ENCODE data around the gene KIAA1614.
A peak's percentile ranks its signal among the peaks of the same experiment; 100 is the strongest.

Gene KIAA1614

GRCh38 chr1:180908074-180908765 is 4.5 kb upstream of the KIAA1614 start:
- H3K27ac ChIP-seq (ENCODE audit: low read length): no peak overlapping the region
- H3K4me1 ChIP-seq (ENCODE audit: control insufficient read depth in 1 of 2, insufficient read depth in 2 of 2, low read length in 2 of 2): peaks cover 0 to 14% of the 10 kb centered on the region in 2 donors
- H3K27me3 ChIP-seq (ENCODE audit: low read depth, low read length): no peaks in the 10 kb centered on the region

DNA sequence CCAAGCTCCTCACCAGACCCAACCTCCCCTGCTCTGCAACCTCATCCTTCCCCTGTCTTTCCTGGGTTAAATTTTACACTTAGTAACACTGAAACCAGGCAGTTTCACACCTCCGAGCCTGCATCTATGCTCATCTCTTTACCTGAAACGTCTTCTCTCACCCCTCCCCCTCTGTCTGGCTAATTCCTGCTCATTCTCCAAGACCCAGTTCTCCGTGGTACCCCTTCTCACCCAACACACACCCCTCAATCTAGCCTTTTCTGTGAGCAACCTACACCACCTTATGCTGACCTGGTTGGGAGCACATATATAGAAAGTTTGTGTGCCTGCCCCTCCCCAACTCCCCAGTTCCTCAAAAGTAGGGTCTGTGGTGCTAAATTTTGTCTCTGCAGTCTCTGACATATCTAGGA is 3.7 kb upstream of the KIAA1614 start:
- no peaks in the 10 kb centered on the region for H3K27me3 ChIP-seq (ENCODE audit: low read depth, low read length)
- H3K36me3 ChIP-seq (ENCODE audit: control insufficient read depth in 1 of 2, insufficient read depth in 2 of 2, low read length in 2 of 2): no peaks in the 10 kb centered on the region
- no peak overlapping the region for H3K27ac ChIP-seq (ENCODE audit: low read length)
- H3K4me3 ChIP-seq (ENCODE audit: low read depth in 1 of 2, low read length in 2 of 2): no peak overlapping the region
- peaks cover 0 to 18% of the 10 kb centered on the region in 2 donors for H3K4me1 ChIP-seq (ENCODE audit: control insufficient read depth in 1 of 2, insufficient read depth in 2 of 2, low read length in 2 of 2)
- H3K9me3 ChIP-seq (ENCODE audit: control insufficient read depth in 1 of 2, low read length in 2 of 2): no peaks in the 10 kb centered on the region

More at GRCh38 chr1:180908074-180908765, 4.5 kb upstream of the KIAA1614 start:
- Histone ChIP-seq H3K9me3 (ENCODE audit: control insufficient read depth in 1 of 2, low read length in 2 of 2) (no peaks in the 10 kb centered on the region), H3K4me3 (ENCODE audit: low read depth in 1 of 2, low read length in 2 of 2) (no peak overlapping the region), H3K36me3 (ENCODE audit: control insufficient read depth in 1 of 2, insufficient read depth in 2 of 2, low read length in 2 of 2) (no peaks in the 10 kb centered on the region)

GRCh38 chr1:180909462-180909976 is 3.2 kb upstream of the KIAA1614 start:
- Histone ChIP-seq H3K27me3 (ENCODE audit: low read depth, low read length) (no peaks in the 10 kb centered on the region), H3K27ac (ENCODE audit: low read length) (no peak overlapping the region)

DNA sequence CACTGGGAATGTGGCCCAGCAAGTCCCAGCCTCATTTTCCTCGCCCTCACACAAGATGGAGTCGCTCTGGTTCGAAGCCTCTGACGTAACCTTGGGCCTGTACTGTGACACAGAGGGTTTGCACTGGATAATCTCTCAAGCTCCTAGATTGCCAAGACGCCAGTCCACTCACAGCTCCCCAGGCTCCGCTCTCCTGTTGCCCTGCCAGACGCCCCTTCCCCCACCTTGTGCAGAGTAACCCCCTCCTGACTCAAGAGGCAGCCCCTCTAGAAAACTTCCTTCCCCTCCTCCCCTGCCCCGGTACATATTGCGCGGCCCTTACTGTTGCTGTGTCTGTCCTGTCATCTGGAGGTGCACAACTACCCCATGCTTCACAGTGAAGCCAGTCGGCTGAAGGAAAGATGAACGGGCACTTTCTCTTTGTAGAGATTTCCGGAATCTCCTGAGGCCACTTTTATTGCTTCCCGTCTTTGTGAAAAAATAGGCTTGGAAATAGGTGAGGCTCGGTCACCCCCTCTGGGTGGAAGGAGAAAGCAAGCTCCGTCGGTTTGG is 981 bp upstream of the KIAA1614 start:
- peak overlapping the region; percentile 31 for H3K27ac ChIP-seq (ENCODE audit: low read length)
- H3K4me3 ChIP-seq (ENCODE audit: low read depth in 1 of 2, low read length in 2 of 2): peak overlapping the region; percentile 62 to 74

More at GRCh38 chr1:180909462-180909976, 3.2 kb upstream of the KIAA1614 start:
- Histone ChIP-seq H3K9me3 (ENCODE audit: control insufficient read depth in 1 of 2, low read length in 2 of 2) (no peaks in the 10 kb centered on the region), H3K4me3 (ENCODE audit: low read depth in 1 of 2, low read length in 2 of 2) (no peak overlapping the region), H3K36me3 (ENCODE audit: control insufficient read depth in 1 of 2, insufficient read depth in 2 of 2, low read length in 2 of 2) (no peaks in the 10 kb centered on the region), H3K4me1 (ENCODE audit: control insufficient read depth in 1 of 2, insufficient read depth in 2 of 2, low read length in 2 of 2) (peaks cover 0 to 22% of the 10 kb centered on the region in 2 donors)

GRCh38 chr1:180912211-180912800 is 391 bp upstream of the KIAA1614 start:
- H3K9me3 ChIP-seq (ENCODE audit: control insufficient read depth in 1 of 2, low read length in 2 of 2): no peaks in the 10 kb centered on the region
- no peaks in the 10 kb centered on the region for H3K36me3 ChIP-seq (ENCODE audit: control insufficient read depth in 1 of 2, insufficient read depth in 2 of 2, low read length in 2 of 2)
- H3K4me1 ChIP-seq (ENCODE audit: control insufficient read depth in 1 of 2, insufficient read depth in 2 of 2, low read length in 2 of 2): peaks cover 0 to 22% of the 10 kb centered on the region in 2 donors
- H3K27ac ChIP-seq (ENCODE audit: low read length): no peak overlapping the region
- H3K27me3 ChIP-seq (ENCODE audit: low read depth, low read length): no peaks in the 10 kb centered on the region
- peak overlapping the region; percentile 62 to 74 for H3K4me3 ChIP-seq (ENCODE audit: low read depth in 1 of 2, low read length in 2 of 2)

More for the DNA sequence above, 981 bp upstream of the KIAA1614 start:
- peaks cover 0 to 22% of the 10 kb centered on the region in 2 donors for H3K4me1 ChIP-seq (ENCODE audit: control insufficient read depth in 1 of 2, insufficient read depth in 2 of 2, low read length in 2 of 2)
- no peaks in the 10 kb centered on the region for H3K27me3 ChIP-seq (ENCODE audit: low read depth, low read length)
- no peaks in the 10 kb centered on the region for H3K36me3 ChIP-seq (ENCODE audit: control insufficient read depth in 1 of 2, insufficient read depth in 2 of 2, low read length in 2 of 2)
- no peaks in the 10 kb centered on the region for H3K9me3 ChIP-seq (ENCODE audit: control insufficient read depth in 1 of 2, low read length in 2 of 2)

DNA sequence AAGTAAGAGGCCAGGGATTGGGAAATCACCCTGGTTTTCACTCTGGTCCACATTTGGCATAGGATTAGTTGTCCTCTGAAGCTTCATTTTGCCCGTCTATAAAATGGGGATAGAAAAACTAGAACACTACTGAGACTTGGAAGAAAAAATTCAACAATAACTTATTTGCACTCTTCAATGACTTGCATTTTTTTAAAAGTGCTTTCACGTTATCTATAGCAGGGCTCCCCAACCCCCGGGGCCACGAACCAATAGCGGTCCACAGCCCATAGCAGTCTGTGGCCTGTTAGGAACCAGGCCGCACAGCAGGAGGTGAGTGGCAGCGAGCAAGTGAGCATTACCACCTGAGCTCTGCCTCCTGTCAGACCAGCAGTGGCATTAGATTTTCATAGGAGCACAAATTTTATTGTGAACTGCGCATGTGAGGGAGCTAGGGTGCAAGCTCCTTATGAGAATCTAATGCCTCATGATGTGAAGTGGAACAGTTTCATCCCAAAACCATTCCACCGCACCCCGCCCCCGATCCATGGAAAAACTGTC is 2.8 kb downstream of the KIAA1614 start:
- H3K9me3 ChIP-seq (ENCODE audit: control insufficient read depth in 1 of 2, low read length in 2 of 2): no peaks in the 10 kb centered on the region
- H3K27ac ChIP-seq (ENCODE audit: low read length): no peak overlapping the region
- H3K4me3 ChIP-seq (ENCODE audit: low read depth in 1 of 2, low read length in 2 of 2): no peak overlapping the region
- no peaks in the 10 kb centered on the region for H3K27me3 ChIP-seq (ENCODE audit: low read depth, low read length)
- peaks cover 0 to 13% of the 10 kb centered on the region in 2 donors for H3K36me3 ChIP-seq (ENCODE audit: control insufficient read depth in 1 of 2, insufficient read depth in 2 of 2, low read length in 2 of 2)
- peaks cover 0 to 22% of the 10 kb centered on the region in 2 donors for H3K4me1 ChIP-seq (ENCODE audit: control insufficient read depth in 1 of 2, insufficient read depth in 2 of 2, low read length in 2 of 2)

DNA sequence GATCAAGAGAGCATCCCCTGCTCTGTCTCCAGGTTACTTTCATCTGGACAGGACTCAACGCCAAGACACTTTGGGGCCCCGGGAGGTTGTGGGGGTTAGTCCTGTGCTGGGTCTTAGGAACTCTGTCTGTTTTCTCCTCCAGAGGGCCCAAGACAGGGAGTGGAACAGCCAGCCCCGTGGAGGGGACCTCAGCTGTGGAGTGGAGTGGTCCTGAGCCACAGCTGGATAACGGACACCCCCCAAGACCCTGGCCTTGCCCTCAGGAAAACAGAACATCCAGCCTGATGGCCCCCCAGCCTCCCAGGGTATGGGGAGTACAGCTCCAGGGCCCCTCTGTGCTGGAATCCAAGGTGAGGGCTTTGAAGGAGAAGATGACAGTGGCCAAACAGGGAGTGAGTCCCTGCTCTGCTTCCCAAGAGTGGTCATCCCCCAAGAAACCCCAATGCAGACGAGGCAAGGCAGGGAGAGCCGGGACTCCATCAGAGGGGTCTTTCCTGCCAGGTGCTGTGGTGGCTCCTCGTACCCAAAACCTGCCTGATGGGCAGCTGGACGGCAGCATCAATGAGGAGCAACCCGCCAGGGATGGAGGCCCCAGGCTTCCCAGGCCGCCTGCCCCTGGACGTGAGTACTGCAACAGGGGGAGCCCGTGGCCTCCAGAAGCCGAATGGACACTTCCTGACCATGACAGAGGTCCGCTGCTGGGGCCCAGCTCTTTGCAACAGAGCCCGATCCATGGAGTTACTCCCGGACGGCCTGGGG is 3.5 kb downstream of the KIAA1614 start:
- no peak overlapping the region for H3K27ac ChIP-seq (ENCODE audit: low read length)
- H3K4me3 ChIP-seq (ENCODE audit: low read depth in 1 of 2, low read length in 2 of 2): no peak overlapping the region
- H3K27me3 ChIP-seq (ENCODE audit: low read depth, low read length): no peaks in the 10 kb centered on the region
- H3K4me1 ChIP-seq (ENCODE audit: control insufficient read depth in 1 of 2, insufficient read depth in 2 of 2, low read length in 2 of 2): peaks cover 0 to 16% of the 10 kb centered on the region in 2 donors
- peaks cover 0 to 13% of the 10 kb centered on the region in 2 donors for H3K36me3 ChIP-seq (ENCODE audit: control insufficient read depth in 1 of 2, insufficient read depth in 2 of 2, low read length in 2 of 2)
- H3K9me3 ChIP-seq (ENCODE audit: control insufficient read depth in 1 of 2, low read length in 2 of 2): no peaks in the 10 kb centered on the region

GRCh38 chr1:180916771-180917170 is 4.1 kb downstream of the KIAA1614 start:
- H3K27ac ChIP-seq (ENCODE audit: low read length): no peak overlapping the region
- H3K9me3 ChIP-seq (ENCODE audit: control insufficient read depth in 1 of 2, low read length in 2 of 2): no peaks in the 10 kb centered on the region
- no peaks in the 10 kb centered on the region for H3K27me3 ChIP-seq (ENCODE audit: low read depth, low read length)
- H3K36me3 ChIP-seq (ENCODE audit: control insufficient read depth in 1 of 2, insufficient read depth in 2 of 2, low read length in 2 of 2): peaks cover 0 to 13% of the 10 kb centered on the region in 2 donors
- no peak overlapping the region for H3K4me3 ChIP-seq (ENCODE audit: low read depth in 1 of 2, low read length in 2 of 2)
- peaks cover 0 to 11% of the 10 kb centered on the region in 2 donors for H3K4me1 ChIP-seq (ENCODE audit: control insufficient read depth in 1 of 2, insufficient read depth in 2 of 2, low read length in 2 of 2)

DNA sequence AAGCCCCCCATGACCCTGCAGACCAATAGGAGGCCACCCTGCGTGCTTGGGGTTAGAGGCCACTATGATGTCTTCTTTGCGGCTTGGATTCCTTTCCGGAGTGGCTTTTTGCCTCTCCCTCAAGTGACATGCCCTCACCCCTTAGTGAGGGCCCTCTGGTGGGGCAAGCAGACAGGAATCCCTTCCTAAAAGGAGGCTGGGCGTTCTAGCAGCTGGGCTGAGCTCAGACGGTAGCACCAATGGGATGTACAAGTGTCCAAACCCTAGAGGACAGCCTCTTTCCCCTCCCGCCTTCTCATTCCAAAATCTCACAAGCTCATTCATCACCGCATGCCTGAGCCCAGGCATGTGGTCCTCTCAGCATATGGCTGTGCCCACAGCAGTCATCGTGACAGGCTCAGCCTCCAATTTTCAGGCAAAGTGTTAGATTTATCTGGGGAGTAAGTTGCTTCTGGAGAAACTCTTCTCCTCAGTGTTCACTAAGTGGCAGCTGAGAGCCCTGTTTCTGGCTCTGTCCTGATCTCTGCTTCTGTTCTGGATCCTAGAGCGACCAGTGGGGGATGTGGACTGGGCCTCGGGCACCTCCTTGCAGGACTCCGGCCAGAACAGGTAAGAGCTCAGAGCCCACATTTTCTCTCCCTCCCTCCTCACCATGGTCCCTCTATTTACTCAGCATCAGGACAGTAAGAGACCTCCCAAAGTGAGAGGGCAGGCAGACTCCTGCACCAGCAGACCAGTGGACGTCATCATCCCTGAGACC is 4.8 kb downstream of the KIAA1614 start:
- H3K27me3 ChIP-seq (ENCODE audit: low read depth, low read length): no peaks in the 10 kb centered on the region
- no peak overlapping the region for H3K4me3 ChIP-seq (ENCODE audit: low read depth in 1 of 2, low read length in 2 of 2)
- peaks cover 0 to 13% of the 10 kb centered on the region in 2 donors for H3K36me3 ChIP-seq (ENCODE audit: control insufficient read depth in 1 of 2, insufficient read depth in 2 of 2, low read length in 2 of 2)
- H3K4me1 ChIP-seq (ENCODE audit: control insufficient read depth in 1 of 2, insufficient read depth in 2 of 2, low read length in 2 of 2): peaks cover 0 to 7% of the 10 kb centered on the region in 2 donors
- H3K9me3 ChIP-seq (ENCODE audit: control insufficient read depth in 1 of 2, low read length in 2 of 2): no peaks in the 10 kb centered on the region
- H3K27ac ChIP-seq (ENCODE audit: low read length): no peak overlapping the region

DNA sequence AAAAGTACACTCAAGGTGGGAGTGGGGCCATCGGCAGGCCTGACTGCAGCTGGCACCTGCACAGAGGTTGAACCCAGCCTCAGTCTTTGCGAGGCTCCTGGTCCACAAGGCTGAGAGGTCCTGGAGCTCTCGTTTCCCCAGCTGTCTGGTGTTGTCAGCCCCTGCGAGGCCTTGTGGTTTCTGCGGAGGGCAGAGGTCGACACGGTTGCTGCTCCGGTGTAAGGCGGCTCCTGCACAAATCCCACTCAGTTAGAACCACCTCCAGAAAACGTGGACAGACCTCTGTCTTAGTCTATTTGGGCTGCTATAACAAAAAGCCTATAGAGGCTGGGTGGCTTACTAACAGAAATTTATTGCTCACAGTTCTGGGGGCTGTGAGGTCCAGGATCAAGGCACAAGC is 5.8 kb downstream of the KIAA1614 start:
- Histone ChIP-seq H3K27ac (ENCODE audit: low read length) (no peak overlapping the region), H3K4me1 (ENCODE audit: control insufficient read depth in 1 of 2, insufficient read depth in 2 of 2, low read length in 2 of 2) (peaks cover 0 to 7% of the 10 kb centered on the region in 2 donors), H3K9me3 (ENCODE audit: control insufficient read depth in 1 of 2, low read length in 2 of 2) (no peaks in the 10 kb centered on the region), H3K4me3 (ENCODE audit: low read depth in 1 of 2, low read length in 2 of 2) (no peak overlapping the region), H3K36me3 (ENCODE audit: control insufficient read depth in 1 of 2, insufficient read depth in 2 of 2, low read length in 2 of 2) (peaks cover 0 to 13% of the 10 kb centered on the region in 2 donors), H3K27me3 (ENCODE audit: low read depth, low read length) (no peaks in the 10 kb centered on the region)
